GM11168 (cell line): ENCODE results near the gene MARCO.
"Not testable (repeated sequence)": the region's sequence is repeated elsewhere in the genome, so short reads cannot be mapped to it uniquely, and the experiment has no call there.

Experiments
- in situ Hi-C: fragments of 300-500 bp; cut with MboI; formaldehyde crosslinking; loops from one replicate; pipeline ENCODE4 v1.12.0; 2022; ENCODE audit warnings: low sequenced_read_pairs; ENCODE audit not compliant: unreplicated experiment

MARCO gene

DNA sequence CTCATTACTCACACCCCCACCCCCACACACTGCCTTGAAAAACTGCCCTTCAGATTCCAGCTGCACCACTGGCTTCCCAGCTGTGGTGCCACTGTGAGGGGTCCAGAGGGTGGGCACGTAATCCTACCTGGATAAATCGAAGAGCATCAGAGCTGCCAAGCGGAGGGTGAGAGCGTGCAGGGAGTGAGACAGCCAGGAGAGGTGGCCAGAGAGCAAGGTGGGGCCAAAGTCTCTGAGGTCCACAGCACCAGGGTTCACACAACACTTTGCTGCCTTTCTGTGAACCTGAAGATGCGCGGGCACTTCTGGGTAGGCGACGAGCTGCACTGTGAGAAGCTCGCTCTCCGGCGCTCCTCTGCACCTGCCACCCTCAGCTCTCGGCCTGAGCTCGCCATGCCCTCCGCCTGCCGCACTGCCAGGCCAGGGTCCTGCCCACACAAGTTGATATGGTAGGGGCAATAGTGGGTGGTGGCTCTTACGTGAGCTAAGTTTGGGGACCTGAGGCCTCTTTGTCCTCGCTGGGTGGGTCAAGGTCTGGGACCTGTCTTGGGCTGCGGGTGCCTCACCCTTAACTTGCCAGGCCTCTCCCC, 83.9 kb downstream of the MARCO start:
- in situ Hi-C loops, result no loop called here

DNA sequence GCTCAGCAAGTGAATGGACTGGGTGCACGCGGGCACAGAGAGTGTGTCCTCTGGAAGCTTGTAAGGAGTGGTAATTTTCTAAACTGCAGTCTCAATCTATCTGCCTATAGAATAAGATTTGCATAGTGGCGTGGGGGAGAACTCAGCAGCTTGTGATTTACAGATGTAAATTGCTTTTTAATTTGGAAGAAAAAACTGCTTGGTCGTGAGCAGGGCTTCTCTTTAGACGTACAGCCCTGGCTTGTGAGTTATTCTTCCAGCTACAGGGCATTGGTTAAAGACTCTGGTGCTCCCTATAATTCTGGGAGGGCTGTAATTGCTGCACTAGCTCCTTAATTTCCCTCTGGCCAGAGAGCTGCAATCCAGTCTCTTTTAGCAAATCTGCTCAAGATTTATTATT, 84.9 kb downstream of the MARCO start:
- in situ Hi-C loops, result no loop called here

DNA sequence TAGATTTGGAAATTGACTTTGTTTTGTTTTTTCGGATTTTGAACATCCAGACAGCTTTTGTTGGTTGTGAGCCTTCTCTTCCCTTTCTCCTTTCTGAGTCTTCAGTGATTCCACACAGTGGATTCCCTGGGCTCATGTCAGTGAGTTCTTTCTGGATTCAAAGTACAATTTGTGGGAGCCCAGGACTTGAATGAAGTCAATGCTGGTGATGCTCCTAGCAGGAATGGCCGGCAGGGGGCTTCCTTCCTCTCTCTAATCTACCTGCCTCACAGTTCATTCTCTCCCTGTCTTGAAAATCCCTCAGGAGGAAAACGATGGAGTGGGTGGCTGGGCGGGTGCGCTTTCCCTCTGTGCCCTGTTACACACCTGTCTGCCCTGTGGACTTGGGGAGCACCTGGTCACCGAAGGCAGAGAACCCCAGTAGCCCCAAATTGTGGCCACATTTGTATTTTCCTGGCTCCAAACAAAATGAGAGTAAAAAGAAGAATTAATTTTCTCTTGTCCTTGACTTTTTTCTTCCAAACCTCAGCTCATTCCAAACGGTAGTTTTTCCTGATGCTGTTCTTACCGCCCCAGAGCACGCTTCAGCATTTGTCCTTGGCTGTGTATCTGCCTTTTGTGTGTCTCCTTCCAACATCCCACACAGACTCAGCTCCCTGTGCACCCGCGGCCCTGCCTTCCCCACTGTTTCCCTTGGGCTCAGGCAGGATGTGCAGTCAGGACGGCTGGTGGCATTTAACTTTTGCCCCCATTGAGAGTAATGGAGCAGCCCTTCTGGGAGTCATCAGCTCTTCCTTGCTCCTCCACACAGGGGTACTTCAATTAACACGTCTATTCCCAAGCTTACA, 86.6 kb downstream of the MARCO start:
- in situ Hi-C loops, result no loop called here

DNA sequence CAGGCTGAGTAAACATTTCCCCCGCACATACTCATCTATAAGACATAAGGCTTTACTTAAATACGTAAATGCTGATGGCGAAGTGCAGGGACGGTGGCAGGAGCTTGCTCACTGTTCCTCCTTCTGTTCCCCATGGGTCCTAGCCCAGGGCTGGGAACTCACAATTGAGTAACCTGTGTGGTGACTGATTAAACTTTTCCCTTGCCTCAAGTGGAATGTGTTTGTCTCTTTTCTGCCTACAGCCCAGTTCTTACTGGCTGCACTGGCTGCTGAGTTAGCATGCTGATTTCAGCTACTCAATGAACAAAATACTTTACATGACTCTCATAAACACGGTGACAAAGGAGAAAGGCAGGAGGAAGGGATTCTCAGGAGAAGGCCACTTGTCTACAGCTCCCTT, 87.3 kb downstream of the MARCO start:
- in situ Hi-C loops, result no loop called here

DNA sequence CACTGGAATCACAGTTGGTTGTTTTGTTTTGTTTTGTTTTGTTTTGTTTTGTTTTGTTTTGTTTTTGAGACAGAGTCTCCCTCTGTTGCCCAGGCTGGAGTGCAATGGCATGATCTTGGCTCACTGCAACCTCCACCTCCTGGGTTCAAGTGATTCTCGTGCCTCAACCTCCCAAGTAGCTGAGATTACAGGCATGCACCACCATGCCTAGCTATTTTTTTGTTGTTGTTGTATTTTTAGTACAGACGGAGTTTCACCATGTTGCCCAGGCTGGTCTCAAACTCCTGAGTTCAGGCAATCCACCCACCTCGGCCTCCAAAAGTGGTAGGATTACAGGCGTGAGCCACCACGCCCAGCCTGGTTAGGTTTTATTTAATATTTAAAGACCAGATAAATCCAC, 95.9 kb downstream of the MARCO start:
- in situ Hi-C loops, result not testable (repeated sequence)

DNA sequence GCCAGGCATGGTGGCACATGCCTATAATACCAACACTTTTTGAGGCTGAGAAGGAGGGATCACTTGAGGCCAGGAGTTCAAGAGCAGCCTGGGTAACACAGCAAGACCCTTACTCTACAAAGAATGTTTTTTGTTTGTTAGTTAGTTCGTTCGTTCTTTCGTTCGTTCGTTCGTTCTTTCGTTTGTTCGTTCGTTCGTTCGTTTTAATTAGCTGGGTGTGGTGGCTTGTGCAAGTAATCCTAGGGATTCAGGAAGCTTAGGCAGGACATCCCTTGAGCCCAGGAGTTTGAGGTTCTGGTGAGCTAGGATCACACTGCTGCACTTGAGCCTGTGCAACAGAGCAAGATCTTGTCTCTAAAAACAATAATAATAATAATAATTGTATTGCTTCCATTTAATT, 98.7 kb downstream of the MARCO start:
- in situ Hi-C loops, result no loop called here
